ENCODE data around the gene SMCO2.
A peak's percentile ranks its signal among the peaks of the same experiment; 100 is the strongest.

The SMCO2 gene

GRCh38 chr12:27424631-27425230, 21.8 kb upstream of the SMCO2 start:
- no peaks in the 10 kb centered on the region for H3K9me3 ChIP-seq (ENCODE audit: control insufficient read depth, insufficient read depth, low read length)
- no peaks in the 10 kb centered on the region for H3K79me2 ChIP-seq (ENCODE audit: control insufficient read depth, low read length)
- no peak for TF ChIP-seq EZH2phosphoT487 (IDR thresholded peaks at IDR 0.05; ENCODE audit: borderline replicate concordance, low read length)
- peak; percentile 40 for TF ChIP-seq CTCF (IDR thresholded peaks at IDR 0.05; ENCODE audit: low read depth, low read length, poor library complexity, severe bottlenecking)
- no peak overlapping the region for H3K4me2 ChIP-seq (ENCODE audit: low read length)
- H3K4me3 ChIP-seq (ENCODE audit: low read length), result no peak overlapping the region
- H4K20me1 ChIP-seq (ENCODE audit: control insufficient read depth, insufficient read depth, low read depth, low read length), result no peaks in the 10 kb centered on the region
- no peaks in the 10 kb centered on the region for H3K27me3 ChIP-seq (ENCODE audit: control insufficient read depth, low read length)
- H3K4me1 ChIP-seq (ENCODE audit: control insufficient read depth, low read length), result peaks cover 4% of the 10 kb centered on the region
- H3F3A ChIP-seq (ENCODE audit: control insufficient read depth, insufficient read depth), result no peaks in the 10 kb centered on the region
- no peaks in the 10 kb centered on the region for H3K36me3 ChIP-seq (ENCODE audit: control insufficient read depth, low read length)
- no peak overlapping the region for H3K27ac ChIP-seq (ENCODE audit: low read depth, low read length)
- no peaks in the 10 kb centered on the region for H3K9me2 ChIP-seq (replicated peaks; ENCODE audit: control insufficient read depth, low read length)

- no peak overlapping the region for H3K4me2 ChIP-seq (ENCODE audit: low read length)
- H3F3A ChIP-seq (ENCODE audit: control insufficient read depth, insufficient read depth), result no peaks in the 10 kb centered on the region
- H3K4me3 ChIP-seq (ENCODE audit: low read length), result no peak overlapping the region
- TF ChIP-seq EZH2phosphoT487 (IDR thresholded peaks at IDR 0.05; ENCODE audit: borderline replicate concordance, low read length) (no peak), CTCF (IDR thresholded peaks at IDR 0.05; ENCODE audit: low read depth, low read length, poor library complexity, severe bottlenecking) (no peak)
- no peaks in the 10 kb centered on the region for H3K9me3 ChIP-seq (ENCODE audit: control insufficient read depth, insufficient read depth, low read length)
- H3K27ac ChIP-seq (ENCODE audit: low read depth, low read length), result no peak overlapping the region
- H4K20me1 ChIP-seq (ENCODE audit: control insufficient read depth, insufficient read depth, low read depth, low read length), result no peaks in the 10 kb centered on the region
- peaks cover 4% of the 10 kb centered on the region for H3K4me1 ChIP-seq (ENCODE audit: control insufficient read depth, low read length)
- H3K9me2 ChIP-seq (replicated peaks; ENCODE audit: control insufficient read depth, low read length), result no peaks in the 10 kb centered on the region
- H3K79me2 ChIP-seq (ENCODE audit: control insufficient read depth, low read length), result no peaks in the 10 kb centered on the region
- no peaks in the 10 kb centered on the region for H3K36me3 ChIP-seq (ENCODE audit: control insufficient read depth, low read length)
- H3K27me3 ChIP-seq (ENCODE audit: control insufficient read depth, low read length), result no peaks in the 10 kb centered on the region
These were observed 21.2 kb upstream of the SMCO2 start for GRCh38 chr12:27425306-27425705.

GRCh38 chr12:27426743-27427487, 19.6 kb upstream of the SMCO2 start:
- H3K9me3 ChIP-seq (ENCODE audit: control insufficient read depth, insufficient read depth, low read length), result no peaks in the 10 kb centered on the region
- no peaks in the 10 kb centered on the region for H3K27me3 ChIP-seq (ENCODE audit: control insufficient read depth, low read length)
- H3K4me1 ChIP-seq (ENCODE audit: control insufficient read depth, low read length), result peaks cover 4% of the 10 kb centered on the region
- no peak overlapping the region for H3K4me2 ChIP-seq (ENCODE audit: low read length)
- TF ChIP-seq CTCF (IDR thresholded peaks at IDR 0.05; ENCODE audit: low read depth, low read length, poor library complexity, severe bottlenecking), result no peak
- TF ChIP-seq EZH2phosphoT487 (IDR thresholded peaks at IDR 0.05; ENCODE audit: borderline replicate concordance, low read length), result no peak
- H3K79me2 ChIP-seq (ENCODE audit: control insufficient read depth, low read length), result no peaks in the 10 kb centered on the region
- H3F3A ChIP-seq (ENCODE audit: control insufficient read depth, insufficient read depth), result no peaks in the 10 kb centered on the region
- H3K36me3 ChIP-seq (ENCODE audit: control insufficient read depth, low read length), result no peaks in the 10 kb centered on the region
- H3K9me2 ChIP-seq (replicated peaks; ENCODE audit: control insufficient read depth, low read length), result no peaks in the 10 kb centered on the region
- no peaks in the 10 kb centered on the region for H4K20me1 ChIP-seq (ENCODE audit: control insufficient read depth, insufficient read depth, low read depth, low read length)
- no peak overlapping the region for H3K4me3 ChIP-seq (ENCODE audit: low read length)
- H3K27ac ChIP-seq (ENCODE audit: low read depth, low read length), result no peak overlapping the region
